Stimulated activated naive CD4-positive, alpha-beta T cell (primary cell): Measurements from ENCODE around the gene NOXA1.
A peak's percentile ranks its signal among the peaks of the same experiment; 100 is the strongest.
"Not testable (repeated sequence)": the region's sequence is repeated elsewhere in the genome, so short reads cannot be mapped to it uniquely, and the experiment has no call there.

Source experiments
- DNase-seq, 6 experiments: peaks; one replicate each; lab custom pipeline; 2025; lab: John Stamatoyannopoulos, UW

The NOXA1 gene

GRCh38 chr9:137406085-137406760, 17.0 kb upstream of the NOXA1 start:
- no peak for DNase-seq

- DNase-seq: peak; percentile 38 to 55 (median 48)
These were observed 16.2 kb upstream of the NOXA1 start for GRCh38 chr9:137406876-137407589.

DNA sequence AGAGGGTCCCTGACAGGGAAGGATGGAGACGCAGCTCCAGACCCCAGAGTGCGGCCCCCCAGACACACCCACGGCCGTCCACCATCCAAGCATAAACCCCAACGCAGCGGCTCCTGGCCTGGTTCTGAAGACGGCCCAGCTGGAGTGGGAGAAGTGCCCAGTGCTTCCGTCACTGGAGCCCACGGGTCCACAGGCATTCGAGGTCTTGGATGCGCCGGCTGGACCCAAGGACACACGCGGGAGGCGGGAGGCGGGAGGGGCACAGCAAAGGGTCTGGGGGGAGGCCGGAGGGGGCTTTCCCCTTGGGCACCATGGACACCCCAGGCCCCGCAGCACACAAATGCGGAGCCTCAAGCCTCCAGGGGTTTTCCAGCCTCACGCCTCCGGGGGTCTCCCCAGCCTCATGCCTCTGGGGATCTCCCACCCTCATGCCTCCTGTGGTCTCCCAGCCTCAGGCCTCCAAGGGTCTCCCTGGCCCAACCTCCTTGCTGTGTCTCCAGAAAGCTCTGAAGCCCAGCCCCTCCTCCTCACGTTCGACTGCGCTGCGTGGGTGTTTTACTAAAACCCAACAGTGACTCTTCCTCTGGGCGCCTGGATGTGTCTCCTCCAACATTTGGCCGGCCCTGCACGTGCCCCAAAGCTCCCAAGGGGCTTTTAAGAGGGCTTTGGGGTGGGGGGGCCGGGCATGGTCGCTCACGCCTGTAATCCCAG, 15.4 kb upstream of the NOXA1 start:
- DNase-seq: no peak

DNA sequence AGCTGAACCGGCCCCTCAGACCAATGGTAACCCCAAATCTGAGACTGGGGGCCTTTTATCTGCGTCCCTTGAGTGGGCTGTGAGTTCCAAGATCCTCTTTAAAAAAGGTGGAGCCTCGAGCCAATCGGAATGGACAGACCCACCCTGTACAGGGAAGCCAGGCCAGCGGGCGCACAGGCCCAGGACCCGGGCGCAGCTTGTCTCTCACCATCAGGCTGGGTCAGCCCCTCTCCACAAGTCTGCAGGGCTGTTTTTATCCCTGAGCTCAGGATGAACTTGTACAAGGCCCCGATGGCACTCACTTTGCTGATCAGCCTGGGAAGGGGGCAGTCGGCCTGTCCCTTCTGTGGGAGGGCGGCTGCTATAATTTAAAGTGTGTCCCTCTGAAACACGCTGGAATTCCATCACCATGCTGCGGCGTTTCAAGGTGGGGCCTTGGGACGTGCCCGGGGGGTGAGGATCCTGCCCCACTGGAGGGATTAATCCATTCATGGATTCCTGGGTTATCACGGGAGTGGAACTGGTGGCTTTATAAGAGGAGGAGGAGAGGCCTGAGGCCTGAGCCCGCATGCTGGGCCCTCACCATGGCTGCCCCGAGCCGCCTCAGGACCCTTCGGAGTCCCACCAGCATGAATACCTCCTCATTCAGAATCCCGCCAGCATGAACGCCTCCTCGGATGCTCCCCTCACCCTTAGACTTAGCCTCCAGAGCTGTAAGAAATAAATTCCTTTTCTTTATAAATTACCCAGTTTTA, 14.4 kb upstream of the NOXA1 start:
- no peak for DNase-seq

DNA sequence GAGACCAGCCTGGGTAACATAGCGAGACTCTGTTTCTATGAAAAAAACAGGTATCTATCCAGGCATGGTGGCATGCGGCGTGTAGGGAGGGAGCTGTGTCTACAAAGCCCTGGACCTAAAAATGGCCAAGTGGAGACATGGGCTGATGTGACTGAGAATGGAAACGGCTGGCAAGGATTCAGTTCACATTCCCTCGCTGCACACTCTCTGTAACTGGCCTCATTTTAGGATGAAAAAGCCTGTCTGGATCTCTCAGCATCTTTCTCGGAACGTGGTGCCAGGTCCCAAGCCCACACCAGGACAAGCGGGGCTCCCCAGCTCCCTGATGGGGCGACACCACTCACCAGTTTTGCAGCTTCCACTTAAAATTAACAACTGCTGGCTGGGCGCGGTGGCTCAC, 13.7 kb upstream of the NOXA1 start:
- no peak for DNase-seq

- DNase-seq: not testable (repeated sequence)
These were observed 12.8 kb upstream of the NOXA1 start for GRCh38 chr9:137410236-137410890.

DNA sequence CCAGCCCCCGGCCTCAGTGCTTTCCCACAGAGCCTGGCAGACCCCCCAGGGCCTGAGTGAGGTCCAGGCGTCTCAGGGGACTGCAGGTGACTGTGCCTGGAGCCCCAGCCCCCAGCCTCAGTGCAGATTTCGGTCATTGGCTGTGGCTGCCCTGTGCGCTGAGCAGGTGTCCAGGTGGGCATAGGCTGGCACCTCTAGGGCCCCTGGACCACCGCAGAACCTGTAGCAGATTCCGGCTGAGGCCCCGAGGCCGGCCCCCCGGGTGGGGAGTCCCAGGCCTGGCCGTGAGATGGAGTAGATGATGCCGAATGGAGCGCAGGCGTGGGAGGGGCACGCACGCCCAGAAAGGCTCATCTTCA, 12.3 kb upstream of the NOXA1 start:
- DNase-seq: no peak

DNA sequence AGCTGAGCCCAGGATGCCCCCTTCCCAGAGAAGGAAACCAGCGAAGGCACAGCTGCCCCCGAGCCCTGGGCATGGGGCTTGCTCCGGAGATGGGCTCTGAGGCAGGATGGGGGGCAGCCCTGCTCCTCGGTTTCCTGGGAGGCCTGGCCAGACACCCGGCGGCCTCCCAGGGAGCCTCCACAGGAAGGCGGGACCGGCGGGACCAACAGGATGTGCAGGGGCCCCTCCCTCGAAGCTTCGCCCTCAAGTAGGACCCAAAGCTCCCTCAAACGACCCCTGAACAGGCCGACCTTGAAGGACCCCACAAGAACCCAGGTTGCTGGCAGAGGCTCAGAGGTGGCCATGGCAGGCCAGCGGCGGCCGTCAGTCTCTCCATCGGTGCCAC, 11.9 kb upstream of the NOXA1 start:
- DNase-seq: no peak

- no peak for DNase-seq
These were observed 11.4 kb upstream of the NOXA1 start for GRCh38 chr9:137411645-137412380.

DNA sequence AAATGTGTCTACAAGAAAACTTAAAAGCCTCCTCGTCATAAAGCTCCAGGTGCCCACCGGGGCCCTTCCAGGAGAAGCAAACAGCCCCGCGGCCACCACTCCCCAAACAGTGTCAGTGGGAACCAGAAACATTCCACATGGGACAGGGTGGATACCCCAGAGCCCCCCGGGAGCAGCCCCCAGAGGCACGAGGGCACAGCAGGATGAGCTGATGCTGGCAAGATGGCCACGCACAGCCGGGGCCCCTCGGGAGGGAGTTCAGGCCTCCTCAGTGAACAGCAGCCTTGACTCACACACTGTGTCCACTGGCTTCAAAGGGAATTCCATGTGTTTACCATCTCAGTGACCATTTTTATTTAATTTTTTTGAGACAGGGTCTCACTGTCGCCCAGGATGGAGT, 10.8 kb upstream of the NOXA1 start:
- DNase-seq: no peak

GRCh38 chr9:137415451-137415850, 7.7 kb upstream of the NOXA1 start:
- no peak for DNase-seq

- DNase-seq: no peak
These were observed 7.1 kb upstream of the NOXA1 start for GRCh38 chr9:137416006-137416562.

- no peak for DNase-seq
These were observed 6.5 kb upstream of the NOXA1 start for GRCh38 chr9:137416563-137417151.

- DNase-seq: no peak
These were observed 5.8 kb upstream of the NOXA1 start for GRCh38 chr9:137417161-137418021.

GRCh38 chr9:137421838-137422603, 1.2 kb upstream of the NOXA1 start:
- DNase-seq: no peak

GRCh38 chr9:137423514-137424291, 510 bp downstream of the NOXA1 start:
- no peak for DNase-seq

DNA sequence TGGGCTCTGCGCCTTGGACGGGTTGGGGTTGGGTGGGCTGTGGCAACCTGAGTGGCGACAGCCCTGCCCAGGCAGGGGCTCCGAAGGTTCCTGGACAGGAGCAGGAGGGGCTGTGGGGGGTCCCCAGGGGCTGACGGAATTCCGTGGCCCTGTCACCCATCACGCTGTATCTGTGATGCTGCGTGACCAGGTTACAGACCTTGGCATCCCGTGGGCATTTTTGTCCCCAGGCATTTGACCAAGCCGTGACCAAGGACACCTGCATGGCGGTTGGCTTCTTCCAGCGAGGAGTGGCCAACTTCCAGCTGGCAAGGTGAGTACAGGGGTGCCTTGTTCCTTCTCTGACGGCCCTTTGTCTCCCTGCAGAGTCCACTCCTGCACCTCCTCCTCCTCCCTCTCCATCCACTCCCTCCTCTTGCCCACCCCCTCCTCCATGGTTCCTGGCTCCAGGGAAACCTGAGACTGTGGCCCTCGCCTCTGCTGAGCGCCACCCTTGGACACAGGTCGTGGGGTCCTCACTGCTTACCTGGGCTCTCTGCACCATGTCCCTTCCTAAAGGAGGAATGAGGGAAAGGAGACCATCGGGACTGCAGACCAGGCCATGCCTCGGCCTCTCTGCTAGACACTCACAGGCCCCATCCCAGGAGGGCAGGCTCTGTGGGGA, 3.0 kb downstream of the NOXA1 start:
- DNase-seq: no peak
